Esophagus muscularis mucosa (tissue), 4 donors: Measurements from ENCODE around the gene NAV2.

Experiments
- EP300 ChIP-seq: sonication (generic); formaldehyde crosslinking; IDR thresholded peaks from one replicate; pipeline ENCODE4 v1.6.1; 2017; ENCODE audit warnings: antibody characterized with exemption
- POLR2A ChIP-seq: fragments of 450-650 bp; IDR thresholded peaks from one replicate; pipeline ENCODE4 v1.6.1; 2017; ENCODE audit warnings: antibody characterized with exemption, moderate library complexity, mild to moderate bottlenecking, low read depth
- POLR2AphosphoS5 ChIP-seq, 2 donors: sonication (generic); formaldehyde crosslinking; IDR thresholded peaks; one replicate each; pipeline ENCODE4 v1.6.1; 2017; ENCODE audit warnings: antibody characterized with exemption in 2 of 2
- TF ChIP-seq, protein P1 (sequence below), 3 experiments: fragments of 200-600 bp in 2 of 3; fragments of 450-650 bp in 1 of 3; sonication (generic) in 2 of 3; IDR thresholded peaks; one replicate each; pipeline ENCODE4 v1.5.1; 2017 to 2019; ENCODE audit warnings: antibody characterized with exemption in 3 of 3, mild to moderate bottlenecking in 2 of 3, moderate library complexity in 1 of 3

DNA sequence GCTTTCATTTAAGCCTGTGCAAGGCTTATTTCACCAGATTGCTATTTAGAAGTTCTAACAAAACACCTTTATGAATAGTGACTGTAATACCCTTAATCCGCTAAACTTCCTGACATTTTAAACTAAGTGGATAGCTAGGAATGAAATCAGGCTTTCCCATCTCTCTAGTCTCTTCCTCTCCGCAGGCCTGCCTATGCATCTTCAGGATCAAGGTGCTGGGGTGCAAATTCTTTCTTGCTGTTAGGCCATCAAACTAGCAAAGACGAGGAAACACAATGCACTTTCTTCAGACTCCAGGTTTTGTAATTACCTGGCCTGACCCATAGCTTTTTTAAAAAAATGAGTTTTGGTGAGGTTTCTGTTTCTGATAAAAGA lies 298.2 kb downstream of the NAV2 start:
- TF ChIP-seq, protein P1, sequence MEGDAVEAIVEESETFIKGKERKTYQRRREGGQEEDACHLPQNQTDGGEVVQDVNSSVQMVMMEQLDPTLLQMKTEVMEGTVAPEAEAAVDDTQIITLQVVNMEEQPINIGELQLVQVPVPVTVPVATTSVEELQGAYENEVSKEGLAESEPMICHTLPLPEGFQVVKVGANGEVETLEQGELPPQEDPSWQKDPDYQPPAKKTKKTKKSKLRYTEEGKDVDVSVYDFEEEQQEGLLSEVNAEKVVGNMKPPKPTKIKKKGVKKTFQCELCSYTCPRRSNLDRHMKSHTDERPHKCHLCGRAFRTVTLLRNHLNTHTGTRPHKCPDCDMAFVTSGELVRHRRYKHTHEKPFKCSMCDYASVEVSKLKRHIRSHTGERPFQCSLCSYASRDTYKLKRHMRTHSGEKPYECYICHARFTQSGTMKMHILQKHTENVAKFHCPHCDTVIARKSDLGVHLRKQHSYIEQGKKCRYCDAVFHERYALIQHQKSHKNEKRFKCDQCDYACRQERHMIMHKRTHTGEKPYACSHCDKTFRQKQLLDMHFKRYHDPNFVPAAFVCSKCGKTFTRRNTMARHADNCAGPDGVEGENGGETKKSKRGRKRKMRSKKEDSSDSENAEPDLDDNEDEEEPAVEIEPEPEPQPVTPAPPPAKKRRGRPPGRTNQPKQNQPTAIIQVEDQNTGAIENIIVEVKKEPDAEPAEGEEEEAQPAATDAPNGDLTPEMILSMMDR (IDR thresholded peaks at IDR 0.05): no peak
- TF ChIP-seq POLR2A (no peak), POLR2AphosphoS5 (IDR thresholded peaks at IDR 0.05) (no peak), EP300 (no peak)
